ENCODE results near the gene WNT3A.
"Not testable (repeated sequence)": the region's sequence is repeated elsewhere in the genome, so short reads cannot be mapped to it uniquely, and the experiment has no call there.

GRCh38 chr1:227966733-227967132, 40.1 kb upstream of the WNT3A start:
- peak; percentile 37; the same call in 1 of the 2 replicates for TF ChIP-seq CTCF (conservative IDR thresholded peaks at IDR 0.05; ENCODE audit: low read depth, low read length)
- TF ChIP-seq EZH2 (IDR thresholded peaks at IDR 0.05; ENCODE audit: low read length, unreplicated experiment); EZH2phosphoT487 (IDR thresholded peaks at IDR 0.05; ENCODE audit: borderline replicate concordance, low read length): not testable (repeated sequence)

Measured in PC-3 (cell line).